ENCODE measurements around the gene ZMAT5.

Gene ZMAT5

DNA sequence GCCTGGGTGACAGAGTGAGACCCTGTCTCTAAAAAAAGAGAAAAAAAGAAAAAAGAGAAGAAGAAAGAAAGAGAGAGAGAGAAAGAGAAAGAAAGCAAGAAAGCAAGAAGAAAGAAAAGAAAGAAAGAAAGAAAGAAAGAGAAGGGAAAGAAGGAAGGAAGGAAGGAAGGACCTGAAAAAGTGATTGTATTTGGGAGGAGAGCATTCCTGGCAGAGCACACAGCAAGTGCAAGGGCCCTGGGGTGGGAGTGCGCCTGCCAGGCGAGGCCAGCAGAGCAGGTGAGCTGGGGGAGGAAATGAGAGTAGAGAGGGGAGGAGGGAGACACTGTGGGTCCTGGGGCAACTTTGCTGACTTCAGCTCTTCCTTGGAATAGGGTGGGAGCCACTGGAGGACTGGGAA, 54.7 kb downstream of the ZMAT5 start:
- TF ChIP-seq Cebpa-rat (IDR thresholded peaks at IDR 0.05): no peak
- Histone ChIP-seq H3K27me3 (peaks cover 6 to 35% (median 21%) of the 10 kb centered on the region in 11 experiments), H3K9ac (no peak overlapping the region), H3K9me3 (replicated peaks in 1 of 11) (no peaks in the 10 kb centered on the region), H3K4me1 (peaks cover 0 to 14% (median 5%) of the 10 kb centered on the region in 10 experiments; a peak in 15 of 20 replicates), H4K20me1 (peaks cover 0 to 41% (median 0%) of the 10 kb centered on the region in 11 experiments; a peak in 8 of 22 replicates), H3K4me2 (no peak overlapping the region), H3K27ac (no peak overlapping the region), H3K4me3 (no peak overlapping the region), H3K36me3 (no peaks in the 10 kb centered on the region)

DNA sequence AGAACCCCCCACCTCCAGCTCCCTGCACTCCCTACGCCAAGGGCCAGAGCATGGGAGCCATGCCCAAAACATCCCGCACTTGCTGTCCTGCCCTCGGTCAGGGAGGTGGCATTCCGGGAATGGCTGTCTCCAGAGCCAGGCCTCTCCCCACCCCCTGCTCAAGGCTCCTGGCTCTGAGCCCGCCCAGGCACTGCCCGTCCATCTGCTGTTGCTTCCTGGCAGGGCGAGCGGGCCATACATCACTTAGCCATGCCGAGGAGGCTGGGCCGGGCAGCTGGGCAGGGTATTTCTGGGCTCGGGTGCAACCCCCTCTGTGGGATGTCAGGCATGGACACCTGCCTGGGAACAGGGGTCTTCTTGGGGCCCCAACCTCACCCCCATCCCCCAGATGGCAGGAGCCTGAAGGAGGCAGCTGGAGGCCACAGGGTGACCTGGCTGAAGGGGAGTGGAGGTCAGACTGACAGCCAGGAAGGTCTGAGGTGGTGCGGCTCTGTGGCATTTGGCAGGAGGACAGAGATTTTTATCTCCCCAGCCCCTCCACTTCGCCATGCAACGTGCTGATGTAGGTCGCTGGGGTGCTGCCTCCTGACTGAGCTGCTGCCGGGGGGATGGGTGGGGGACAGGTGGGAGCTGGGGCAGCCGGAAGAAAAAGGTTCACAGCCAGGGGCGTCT, 55.7 kb downstream of the ZMAT5 start:
- Histone ChIP-seq H3K4me3 (no peak overlapping the region), H3K4me1 (peaks cover 0 to 25% (median 16%) of the 10 kb centered on the region in 10 experiments; a peak in 16 of 20 replicates), H4K20me1 (peaks cover 0 to 34% (median 0%) of the 10 kb centered on the region in 11 experiments; a peak in 4 of 22 replicates), H3K4me2 (no peak overlapping the region), H3K9ac (no peak overlapping the region), H3K36me3 (no peaks in the 10 kb centered on the region), H3K27me3 (peaks cover 3 to 24% (median 11%) of the 10 kb centered on the region in 11 experiments; a peak in 16 of 22 replicates), H3K27ac (no peak overlapping the region), H3K9me3 (replicated peaks in 1 of 11) (no peaks in the 10 kb centered on the region)
- no peak for TF ChIP-seq Cebpa-rat (IDR thresholded peaks at IDR 0.05)

DNA sequence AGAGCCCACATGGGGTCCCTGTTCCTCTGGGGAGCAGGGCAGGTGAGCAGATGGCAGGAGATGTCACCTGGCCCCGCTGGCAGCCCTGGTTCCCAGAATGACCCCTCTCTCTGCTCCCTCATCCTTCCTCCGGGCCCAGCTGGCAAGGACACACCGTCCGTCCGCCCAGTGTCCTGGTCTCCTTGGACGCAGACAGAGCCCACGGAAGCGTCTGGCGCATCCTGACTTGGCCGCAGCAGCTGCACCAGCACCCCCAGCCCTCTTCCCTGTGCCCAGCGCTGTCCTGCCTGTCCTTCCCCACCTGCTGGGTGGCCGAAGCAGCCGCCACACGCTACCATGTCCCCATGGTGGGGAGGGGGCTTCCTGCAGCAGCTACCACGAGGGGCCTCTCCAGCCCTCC, 56.6 kb downstream of the ZMAT5 start:
- no peak overlapping the region for H3K4me2 ChIP-seq
- peaks cover 0 to 30% (median 25%) of the 10 kb centered on the region in 10 experiments; a peak in 17 of 20 replicates for H3K4me1 ChIP-seq
- no peak overlapping the region for H3K9ac ChIP-seq
- H3K9me3 ChIP-seq (replicated peaks in 1 of 11): no peaks in the 10 kb centered on the region
- no peak overlapping the region for H3K4me3 ChIP-seq
- peaks cover 0 to 16% (median 7%) of the 10 kb centered on the region in 11 experiments; a peak in 12 of 22 replicates for H3K27me3 ChIP-seq
- H3K27ac ChIP-seq: no peak overlapping the region
- no peak for TF ChIP-seq Cebpa-rat (IDR thresholded peaks at IDR 0.05)
- no peaks in the 10 kb centered on the region for H3K36me3 ChIP-seq
- peaks cover 0 to 25% (median 0%) of the 10 kb centered on the region in 11 experiments; a peak in 3 of 22 replicates for H4K20me1 ChIP-seq

DNA sequence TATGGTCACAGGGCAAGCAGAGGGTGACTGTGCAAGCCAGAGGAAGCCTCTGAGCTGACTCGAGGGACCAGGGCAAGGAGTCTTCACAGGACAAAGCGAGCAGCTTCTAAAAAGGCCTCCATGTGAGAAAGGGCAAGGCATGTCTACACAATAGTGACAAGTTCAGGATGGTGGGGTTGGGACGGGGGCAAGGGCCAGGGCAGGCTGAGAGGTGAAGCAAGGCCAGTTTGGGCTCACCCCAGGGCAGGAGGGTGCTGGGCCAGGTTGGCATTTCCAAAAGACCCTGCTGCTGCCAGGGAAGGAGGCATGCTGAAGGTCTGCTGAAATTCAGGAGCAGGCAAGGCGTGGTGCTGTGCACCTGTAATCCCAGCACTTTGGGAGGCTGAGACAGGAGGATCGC, 59.3 kb downstream of the ZMAT5 start:
- Histone ChIP-seq H3K36me3 (no peaks in the 10 kb centered on the region), H3K4me2 (peak overlapping the region in 7 of 11 experiments; percentile 67 to 91 (median 84); a peak in 13 of 22 replicates), H3K27me3 (0 out of 22 replicates have a peak, but pooled peaks cover 0 to 8% (median 0%) of the 10 kb centered on the region in 11 experiments), H3K27ac (no peak overlapping the region), H3K4me3 (no peak overlapping the region), H3K9me3 (replicated peaks in 1 of 11) (no peaks in the 10 kb centered on the region), H3K4me1 (peaks cover 15 to 51% (median 49%) of the 10 kb centered on the region in 10 experiments), H4K20me1 (peaks cover 0 to 8% (median 0%) of the 10 kb centered on the region in 11 experiments; a peak in 2 of 22 replicates), H3K9ac (no peak overlapping the region)
- no peak for TF ChIP-seq Cebpa-rat (IDR thresholded peaks at IDR 0.05)

DNA sequence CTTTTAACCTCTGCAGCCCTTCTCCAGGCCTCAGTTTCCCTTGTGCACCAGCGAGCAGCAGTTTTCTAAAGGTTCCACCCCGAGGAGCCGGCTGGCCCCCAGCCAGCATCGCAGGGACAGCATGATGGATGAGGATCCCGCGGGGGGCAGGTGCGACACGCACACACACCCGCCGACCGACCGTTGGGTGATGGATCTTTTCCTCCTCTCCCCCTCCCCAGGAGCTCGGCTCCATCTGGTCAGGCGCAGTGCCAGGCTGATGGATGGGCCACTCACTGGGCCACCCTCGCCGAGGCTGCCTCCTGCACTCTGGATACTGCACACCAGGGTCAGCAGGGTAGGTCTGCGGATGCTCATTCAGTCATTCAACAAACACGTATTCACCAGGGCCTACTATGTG, 59.8 kb downstream of the ZMAT5 start:
- H3K27ac ChIP-seq: no peak overlapping the region
- no peaks in the 10 kb centered on the region for H3K9me3 ChIP-seq (replicated peaks in 1 of 11)
- H4K20me1 ChIP-seq: peaks cover 0 to 6% (median 0%) of the 10 kb centered on the region in 11 experiments; a peak in 2 of 22 replicates
- no peak overlapping the region for H3K4me3 ChIP-seq
- H3K36me3 ChIP-seq: no peaks in the 10 kb centered on the region
- H3K27me3 ChIP-seq: 0 out of 22 replicates have a peak, but pooled peaks cover 0 to 8% (median 0%) of the 10 kb centered on the region in 11 experiments
- peaks cover 20 to 56% (median 53%) of the 10 kb centered on the region in 10 experiments for H3K4me1 ChIP-seq
- 0 out of 22 replicates have a peak overlapping the region, but pooled peaks of 1 of the 11 experiments have one; percentile 0 for H3K9ac ChIP-seq
- H3K4me2 ChIP-seq: peak overlapping the region in 9 of 11 experiments; percentile 58 to 91 (median 81); a peak in 17 of 22 replicates
- TF ChIP-seq Cebpa-rat (IDR thresholded peaks at IDR 0.05): no peak

DNA sequence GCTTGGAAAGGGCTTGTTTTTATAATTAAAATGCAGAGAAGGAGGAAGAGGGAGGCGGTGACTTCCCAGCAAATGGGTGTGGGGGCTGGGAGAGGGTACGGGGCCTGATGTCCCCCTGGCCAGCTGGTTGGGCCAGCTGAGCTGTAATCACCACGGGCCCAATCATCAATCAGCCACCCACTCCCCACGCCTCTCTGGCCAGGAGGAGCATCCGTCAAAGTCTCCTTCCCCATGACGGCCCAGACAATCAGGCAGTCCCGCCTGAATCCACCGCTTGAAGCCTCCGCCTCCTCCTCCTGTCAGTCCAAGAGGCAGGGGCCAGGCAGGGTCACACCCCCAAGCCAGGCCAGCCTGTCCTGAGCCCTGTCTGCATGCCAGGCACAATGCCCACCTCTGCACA, 60.3 kb downstream of the ZMAT5 start:
- Histone ChIP-seq H3K4me3 (no peak overlapping the region), H3K4me1 (peaks cover 25 to 61% (median 59%) of the 10 kb centered on the region in 10 experiments), H3K9ac (0 out of 22 replicates have a peak overlapping the region, but pooled peaks of 1 of the 11 experiments have one; percentile 0), H3K36me3 (no peaks in the 10 kb centered on the region), H3K4me2 (peak overlapping the region in 9 of 11 experiments; percentile 58 to 91 (median 81); a peak in 17 of 22 replicates), H4K20me1 (peaks cover 0 to 11% (median 0%) of the 10 kb centered on the region in 11 experiments; a peak in 2 of 22 replicates), H3K27me3 (0 out of 22 replicates have a peak, but pooled peaks cover 0 to 8% (median 0%) of the 10 kb centered on the region in 11 experiments), H3K27ac (no peak overlapping the region), H3K9me3 (replicated peaks in 1 of 11) (no peaks in the 10 kb centered on the region)
- no peak for TF ChIP-seq Cebpa-rat (IDR thresholded peaks at IDR 0.05)

DNA sequence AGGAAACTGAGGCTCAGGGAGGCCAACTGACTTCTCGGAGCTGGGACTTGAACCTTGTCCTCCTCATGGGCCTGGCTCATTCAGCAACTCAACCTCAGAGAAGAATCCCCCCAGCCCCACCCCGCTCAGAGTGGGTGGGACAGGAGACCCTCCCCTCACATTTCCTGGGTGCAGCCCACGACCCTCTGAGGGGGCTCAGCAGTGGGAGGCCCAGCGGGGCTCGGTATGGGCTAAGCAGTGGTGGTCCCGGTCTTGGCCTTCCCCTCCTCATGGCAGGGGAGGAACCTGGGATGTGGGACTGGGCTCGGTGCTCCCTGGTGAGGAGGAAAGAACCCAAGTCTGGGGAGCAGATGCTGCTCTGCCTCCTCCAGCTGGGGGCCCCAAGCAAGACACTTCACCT, 61.2 kb downstream of the ZMAT5 start:
- H4K20me1 ChIP-seq: peaks cover 0 to 20% (median 0%) of the 10 kb centered on the region in 11 experiments; a peak in 3 of 22 replicates
- peak overlapping the region in 9 of 11 experiments; percentile 58 to 91 (median 81); a peak in 18 of 22 replicates for H3K4me2 ChIP-seq

DNA sequence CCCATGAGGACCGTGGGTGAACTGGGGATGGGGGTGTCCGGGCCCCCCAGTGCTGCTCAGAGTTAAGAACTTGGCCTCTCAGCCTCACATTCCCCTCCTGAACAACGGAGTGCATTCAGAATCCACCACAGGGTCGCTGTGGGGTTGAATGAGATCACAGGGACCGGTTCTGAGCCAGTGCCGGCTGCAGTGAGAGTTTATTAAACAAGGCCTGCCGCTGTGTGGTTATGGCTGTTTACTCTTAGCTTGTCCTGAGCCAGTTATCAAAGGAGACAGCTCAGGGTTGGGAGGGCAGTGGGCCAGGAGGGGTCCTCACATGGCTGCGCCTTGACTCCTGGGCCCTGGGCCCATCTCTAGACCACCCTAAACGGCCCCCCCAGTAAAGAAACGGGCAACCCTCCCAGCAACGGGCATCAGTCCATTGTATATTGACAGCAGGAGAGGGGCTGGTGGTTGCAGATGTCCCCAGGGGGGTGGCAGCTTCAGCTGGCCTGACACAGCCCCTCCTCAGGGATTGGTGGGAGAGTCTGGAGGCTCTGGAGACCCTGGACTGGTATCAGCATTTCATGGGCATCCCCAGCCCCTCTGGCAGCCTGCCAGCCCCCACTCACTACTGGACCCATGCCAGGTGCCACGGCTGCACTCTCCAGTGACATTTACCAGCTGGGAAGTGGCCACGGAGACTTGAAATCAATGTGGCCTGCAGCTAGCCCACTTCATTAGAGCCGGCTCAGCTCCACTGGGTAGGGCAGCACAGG, 62.1 kb downstream of the ZMAT5 start:
- TF ChIP-seq Cebpa-rat (IDR thresholded peaks at IDR 0.05): no peak
- Histone ChIP-seq H3K9me3 (replicated peaks in 1 of 11) (no peaks in the 10 kb centered on the region), H3K4me2 (peak overlapping the region in 10 of 11 experiments; percentile 26 to 91 (median 80); a peak in 19 of 22 replicates), H3K4me3 (peak overlapping the region in 1 of 10 experiments; percentile 13; a peak in 1 of 20 replicates), H3K36me3 (no peaks in the 10 kb centered on the region), H3K4me1 (peaks cover 39 to 79% (median 76%) of the 10 kb centered on the region in 10 experiments), H3K9ac (peak overlapping the region in 8 of 11 experiments; percentile 48 to 73 (median 62); a peak in 16 of 22 replicates), H3K27ac (peak overlapping the region in 8 of 11 experiments; percentile 59 to 79 (median 73); a peak in 16 of 22 replicates), H4K20me1 (peaks cover 0 to 24% (median 0%) of the 10 kb centered on the region in 11 experiments; a peak in 2 of 22 replicates), H3K27me3 (peaks cover 0 to 8% (median 0%) of the 10 kb centered on the region in 11 experiments; a peak in 1 of 22 replicates)

More for the DNA sequence above, 61.2 kb downstream of the ZMAT5 start:
- H3K9ac ChIP-seq: peak overlapping the region in 1 of 11 experiments; percentile 73; a peak in 1 of 22 replicates
- H3K9me3 ChIP-seq (replicated peaks in 1 of 11): no peaks in the 10 kb centered on the region
- peak overlapping the region in 5 of 11 experiments; percentile 59 to 79 (median 75); a peak in 5 of 22 replicates for H3K27ac ChIP-seq
- peaks cover 33 to 70% (median 67%) of the 10 kb centered on the region in 10 experiments for H3K4me1 ChIP-seq
- no peaks in the 10 kb centered on the region for H3K36me3 ChIP-seq
- TF ChIP-seq Cebpa-rat (IDR thresholded peaks at IDR 0.05): no peak
- no peak overlapping the region for H3K4me3 ChIP-seq
- H3K27me3 ChIP-seq: 0 out of 22 replicates have a peak, but pooled peaks cover 0 to 8% (median 0%) of the 10 kb centered on the region in 11 experiments

All from BLaER1 treated with 17β-estradiol and CSF1 and Interleukin-3, amounts not matched to agents 10 nM and 100 nM (cell line).